OCI-LY7 (cell line): ENCODE measurements around the gene PALMD. TPM values are rescaled to one million over a fixed set of nuclear protein-coding genes. Genes with fewer than 3 reads are reported as not detected.

Source experiments
- BruUV-seq: library from RNA; stranded (reverse); fragments of 400-500 nt; replicated peaks from 2 replicates; lab custom pipeline; 2021; lab: Mats Ljungman, UMichigan
- CTCF ChIA-PET: fragments of 300-600 bp; sonication (Branson Sonifier 250); formaldehyde crosslinking; loops from one replicate; lab custom pipeline; 2022; ENCODE audit warnings: antibody characterized with exemption; ENCODE audit not compliant: unreplicated experiment; lab: Charles Lee
- POLR2A ChIA-PET: fragments of 300-600 bp; sonication (Branson Sonifier 250); formaldehyde crosslinking; loops from one replicate; lab custom pipeline; 2022; ENCODE audit warnings: antibody characterized with exemption; lab: Charles Lee
- DNase-seq: peaks from one replicate; pipeline ENCODE4 v3.0.0-alpha.2; 2015; ENCODE audit warnings: low spot score
- H2AFZ ChIP-seq: fragments of 200-600 bp; sonication (generic), shearing (Covaris generic); 2 replicates; pipeline ENCODE4 v1.6.1; 2014; ENCODE audit warnings: mild to moderate bottlenecking, antibody characterized with exemption, low read length, moderate library complexity
- H3K27ac ChIP-seq: fragments of 200-600 bp; sonication (generic); 2 replicates; pipeline ENCODE4 v1.5.1; 2014; ENCODE audit warnings: mixed run types, low read depth, mild to moderate bottlenecking, moderate library complexity, low read length, inconsistent platforms; ENCODE audit not compliant: poor library complexity, severe bottlenecking
- H3K36me3 ChIP-seq: fragments of 200-600 bp; sonication (generic); 2 replicates; pipeline ENCODE4 v1.6.1; 2014; ENCODE audit warnings: mild to moderate bottlenecking, antibody characterized with exemption, low read length, moderate library complexity, mixed read lengths; ENCODE audit not compliant: insufficient read depth
- H3K4me1 ChIP-seq: fragments of 200-600 bp; sonication (generic); 2 replicates; pipeline ENCODE4 v1.5.1; 2014; ENCODE audit warnings: mild to moderate bottlenecking, low read length; ENCODE audit not compliant: insufficient read depth, poor library complexity, severe bottlenecking
- H3K4me2 ChIP-seq: fragments of 200-600 bp; sonication (generic); 2 replicates; pipeline ENCODE4 v1.6.1; 2014; ENCODE audit warnings: mild to moderate bottlenecking, low read length
- H3K4me3 ChIP-seq: fragments of 200-600 bp; sonication (generic); 2 replicates; pipeline ENCODE4 v1.5.1; 2014; ENCODE audit warnings: mild to moderate bottlenecking, low read depth, low read length; ENCODE audit not compliant: poor library complexity, severe bottlenecking
- H3K79me2 ChIP-seq: fragments of 200-600 bp; sonication (generic); 2 replicates; pipeline ENCODE4 v1.6.1; 2016; ENCODE audit warnings: low read depth, mild to moderate bottlenecking, low read length, moderate library complexity, mixed read lengths; ENCODE audit not compliant: insufficient read depth
- H3K9me2 ChIP-seq: fragments of 200-600 bp; sonication (generic); 2 replicates; pipeline ENCODE4 v1.6.1; 2016; ENCODE audit warnings: mild to moderate bottlenecking, low read length, mixed read lengths; ENCODE audit not compliant: insufficient read depth
- H3K9me3 ChIP-seq: fragments of 200-600 bp; sonication (generic); 2 replicates; pipeline ENCODE4 v1.6.1; 2014; ENCODE audit warnings: mild to moderate bottlenecking, mixed run types, low read length, mixed read lengths
- H4K20me1 ChIP-seq: fragments of 200-600 bp; sonication (generic); 2 replicates; pipeline ENCODE4 v1.6.1; 2014; ENCODE audit warnings: mild to moderate bottlenecking, antibody characterized with exemption, low read length, moderate library complexity, mixed read lengths; ENCODE audit not compliant: insufficient read depth
- CTCF ChIP-seq: fragments of 200-600 bp; sonication (generic); conservative IDR thresholded peaks from 2 replicates; pipeline ENCODE4 v1.5.1; 2014; ENCODE audit warnings: mild to moderate bottlenecking, antibody characterized with exemption, low read length, moderate library complexity, mixed read lengths
- EZH2phosphoT487 ChIP-seq: fragments of 200-600 bp; sonication (generic); IDR thresholded peaks from 2 replicates; pipeline ENCODE4 v1.6.1; 2018; ENCODE audit warnings: low read depth, borderline replicate concordance, mild to moderate bottlenecking, mixed run types, antibody characterized with exemption, low read length, moderate library complexity, mixed read lengths
- intact Hi-C: fragments of 100-400 bp; cut with micrococcal nuclease; formaldehyde crosslinking; loops from one replicate; pipeline ENCODE4 v1.10.0; 2022; ENCODE audit not compliant: unreplicated experiment
- total RNA-seq, 2 experiments: library from RNA; depleted of rRNA in 1 of 2; stranded (reverse); fragments of >200 nt in 1 of 2; shearing (Covaris generic) in 1 of 2; gene quantifications; 2 replicates each; pipeline ENCODE4 v1.2.3, GENCODE V29; 2014 to 2022

PALMD gene
- total RNA-seq, 2 experiments from 2014 or later = not detected

DNA sequence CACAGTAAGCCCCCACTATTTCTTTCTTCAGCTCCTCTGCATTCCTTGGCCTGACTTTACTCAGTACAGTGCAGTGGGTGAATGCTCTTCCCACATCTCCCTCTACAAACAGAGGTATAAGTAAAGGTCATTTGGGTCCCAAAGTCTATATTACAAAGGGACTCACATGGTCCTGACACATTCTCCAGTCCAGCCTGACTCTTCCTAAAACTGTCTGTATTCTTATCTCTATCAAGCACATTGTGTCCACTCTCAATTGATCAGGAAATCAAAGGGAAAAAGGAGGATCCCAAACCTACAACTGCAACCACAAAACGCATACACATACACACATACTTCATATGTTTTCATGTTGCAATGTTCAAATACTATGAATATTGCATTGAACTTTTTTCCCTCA lies 71.1 kb downstream of the PALMD start:
- no peaks in the 10 kb centered on the region for H3K79me2 ChIP-seq
- POLR2A ChIA-PET = interaction anchor here (0.6 kb wide), 1 partner anchor 61 kb away, joined by 3 read pairs; no protein-coding TSS in a partner anchor
- no peaks in the 10 kb centered on the region for H3K9me3 ChIP-seq
- BruUV-seq = no TSS peak
- CTCF ChIA-PET = no interaction called here
- H2AFZ ChIP-seq = no peak overlapping the region
- no peak overlapping the region for H3K27ac ChIP-seq
- H3K4me3 ChIP-seq = no peak overlapping the region
- DNase-seq = no peak
- intact Hi-C loops = no loop called here
- no peak for TF ChIP-seq EZH2phosphoT487
- no peak for TF ChIP-seq CTCF
- H3K4me2 ChIP-seq = no peak overlapping the region
- no peaks in the 10 kb centered on the region for H4K20me1 ChIP-seq
- H3K4me1 ChIP-seq = no peaks in the 10 kb centered on the region
- H3K36me3 ChIP-seq = peaks cover 5% of the 10 kb centered on the region; the same call in 1 of the 2 replicates
- no peaks in the 10 kb centered on the region for H3K9me2 ChIP-seq

- TF ChIP-seq CTCF = no peak
- TF ChIP-seq EZH2phosphoT487 = no peak
- Histone ChIP-seq H3K9me3 (no peaks in the 10 kb centered on the region), H3K4me3 (no peak overlapping the region), H3K4me1 (no peaks in the 10 kb centered on the region), H2AFZ (no peak overlapping the region), H3K9me2 (no peaks in the 10 kb centered on the region), H3K79me2 (no peaks in the 10 kb centered on the region), H3K4me2 (no peak overlapping the region), H3K27ac (no peak overlapping the region), H4K20me1 (no peaks in the 10 kb centered on the region), H3K36me3 (no peaks in the 10 kb centered on the region)
- ChIA-PET POLR2A (no interaction called here), CTCF (no interaction called here)
- DNase-seq = no peak
- intact Hi-C loops = no loop called here
- no TSS peak for BruUV-seq
These were observed 77.3 kb downstream of the PALMD start for GRCh38 chr1:99723251-99723650.

DNA sequence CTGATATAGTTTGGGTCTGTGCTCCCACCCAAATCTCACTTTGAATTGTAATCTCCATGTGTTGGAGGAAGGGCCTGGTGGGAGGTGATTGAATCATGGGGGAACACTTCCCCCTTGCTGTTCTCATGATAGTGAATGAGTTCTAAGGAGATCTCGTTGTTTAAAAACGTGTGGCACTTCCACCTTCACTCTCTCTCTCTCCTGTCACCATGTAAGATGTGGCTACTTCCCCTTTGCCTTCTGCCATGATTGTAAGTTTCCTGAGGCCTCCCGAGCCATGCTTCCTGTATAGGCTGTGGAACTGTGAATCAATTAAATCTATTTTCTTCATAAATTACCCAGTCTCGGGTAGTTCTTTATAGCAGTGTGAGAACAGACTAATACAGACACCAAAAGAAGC lies 80.1 kb downstream of the PALMD start:
- no peak for DNase-seq
- POLR2A ChIA-PET = no interaction called here
- TF ChIP-seq CTCF (no peak), EZH2phosphoT487 (no peak)

More for the DNA sequence above, 80.1 kb downstream of the PALMD start:
- H3K4me1 ChIP-seq = no peaks in the 10 kb centered on the region
- H4K20me1 ChIP-seq = no peaks in the 10 kb centered on the region
- no peaks in the 10 kb centered on the region for H3K9me3 ChIP-seq
- H2AFZ ChIP-seq = no peak overlapping the region
- H3K79me2 ChIP-seq = no peaks in the 10 kb centered on the region
- intact Hi-C loops = no loop called here
- no peak overlapping the region for H3K4me2 ChIP-seq
- no peak overlapping the region for H3K4me3 ChIP-seq
- CTCF ChIA-PET = no interaction called here
- H3K36me3 ChIP-seq = no peaks in the 10 kb centered on the region
- H3K9me2 ChIP-seq = no peaks in the 10 kb centered on the region
- no peak overlapping the region for H3K27ac ChIP-seq
- no TSS peak for BruUV-seq
